ENCODE measurements around the gene DHFR2. TPM values are rescaled to one million over a fixed set of nuclear protein-coding genes. Genes with fewer than 3 reads are reported as not detected.

The DHFR2 gene
- total and polyA plus RNA-seq, 9 of the 15 experiments (the other 6 are each of a cell fraction or from before 2014, with no cell fraction given), result 0.64 to 1.7 (median 1.4) TPM

DNA sequence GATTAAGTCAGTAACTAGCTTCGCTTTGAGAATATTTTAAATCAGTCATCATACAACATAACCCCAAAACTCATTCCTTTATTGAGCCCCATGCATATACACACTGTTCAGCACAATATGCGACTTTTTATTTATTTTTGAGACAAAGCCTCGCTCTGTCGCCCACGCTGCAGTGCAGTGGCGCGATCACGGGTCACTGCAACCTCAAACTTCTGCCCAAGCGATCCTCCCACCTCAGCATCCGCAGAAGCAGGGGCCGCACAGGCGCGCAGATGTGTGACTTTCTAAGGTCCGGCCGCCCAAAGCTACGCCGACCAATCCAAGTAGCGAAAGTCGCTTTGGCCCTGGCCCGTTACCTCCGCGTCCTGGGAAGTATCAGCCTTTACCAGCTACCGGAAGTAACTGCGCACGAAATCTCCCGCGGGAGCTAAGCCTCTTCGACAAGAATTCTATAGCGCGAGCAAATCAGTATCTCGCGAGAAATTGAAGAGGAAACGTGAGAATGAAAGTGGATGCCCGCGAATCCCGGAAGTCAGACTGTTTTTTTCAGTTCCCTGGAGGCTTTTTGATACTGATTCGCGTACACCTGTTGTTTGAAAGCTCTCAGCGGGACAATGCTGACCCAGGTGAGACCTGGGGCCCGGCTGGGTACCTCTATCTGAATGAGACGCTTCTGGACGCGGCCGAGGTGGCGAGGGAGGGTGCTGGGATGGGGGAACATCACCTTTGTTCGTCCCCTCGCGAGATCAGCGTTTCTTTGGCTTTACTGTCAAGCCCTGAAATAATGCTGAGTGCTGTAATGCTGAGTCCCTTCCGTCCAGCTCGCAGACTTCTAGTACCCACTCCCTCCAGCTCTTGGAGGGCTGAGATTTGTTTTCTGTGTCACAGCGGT is at the start of gene DHFR2, which contains the start of gene NSUN3 (continued):
- TF ChIP-seq PRDM10 (IDR thresholded peaks at IDR 0.05; ENCODE audit: partially characterized antibody) (peak; percentile 47), GABPA (tag; conservative IDR thresholded peaks at IDR 0.05; ENCODE audit: low read depth) (peak; percentile 86), HMGXB4 (CRISPR knock-in tag; IDR thresholded peaks at IDR 0.05) (no peak), ZNF778 (CRISPR knock-in tag; IDR thresholded peaks at IDR 0.05) (no peak), SMARCB1 (IDR thresholded peaks at IDR 0.05; ENCODE audit: insufficient read length, low read depth) (no peak), NELFE (IDR thresholded peaks at IDR 0.05; ENCODE audit: insufficient read depth, insufficient read length) (no peak), NFYB (IDR thresholded peaks at IDR 0.05; ENCODE audit: extremely low read depth, insufficient read length) (no peak), CHCHD3 (CRISPR knock-in tag; IDR thresholded peaks at IDR 0.05) (no peak), HDAC2 (IDR thresholded peaks at IDR 0.05) (peak; percentile 46), NR2F6 (CRISPR knock-in tag; IDR thresholded peaks at IDR 0.05) (no peak), RBM34 (IDR thresholded peaks at IDR 0.05; ENCODE audit: borderline replicate concordance, insufficient read depth, low read length) (no peak), ATF4 (CRISPR knock-in tag; IDR thresholded peaks at IDR 0.05) (no peak), MECOM (CRISPR knock-in tag; IDR thresholded peaks at IDR 0.05) (no peak), GTF2A2 (tag; IDR thresholded peaks at IDR 0.05) (no peak), RUNX1 (IDR thresholded peaks at IDR 0.05; ENCODE audit: low read depth) (no peak), ZNF324 (CRISPR knock-in tag; IDR thresholded peaks at IDR 0.05) (no peak), ZNF263 (CRISPR knock-in tag; IDR thresholded peaks at IDR 0.05; ENCODE audit: borderline replicate concordance) (no peak), FOXA1 (IDR thresholded peaks at IDR 0.05; ENCODE audit: borderline replicate concordance) (no peak)
- TF ChIP-seq, protein P1, sequence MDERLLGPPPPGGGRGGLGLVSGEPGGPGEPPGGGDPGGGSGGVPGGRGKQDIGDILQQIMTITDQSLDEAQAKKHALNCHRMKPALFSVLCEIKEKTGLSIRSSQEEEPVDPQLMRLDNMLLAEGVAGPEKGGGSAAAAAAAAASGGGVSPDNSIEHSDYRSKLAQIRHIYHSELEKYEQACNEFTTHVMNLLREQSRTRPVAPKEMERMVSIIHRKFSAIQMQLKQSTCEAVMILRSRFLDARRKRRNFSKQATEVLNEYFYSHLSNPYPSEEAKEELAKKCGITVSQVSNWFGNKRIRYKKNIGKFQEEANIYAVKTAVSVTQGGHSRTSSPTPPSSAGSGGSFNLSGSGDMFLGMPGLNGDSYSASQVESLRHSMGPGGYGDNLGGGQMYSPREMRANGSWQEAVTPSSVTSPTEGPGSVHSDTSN (CRISPR knock-in tag; IDR thresholded peaks at IDR 0.05; ENCODE audit: low read depth), result no peak
- TF ChIP-seq, protein P1 (tag; conservative IDR thresholded peaks at IDR 0.05; ENCODE audit: low read depth), result no peak

All from K562 (cell line).